B cell (primary cell): ENCODE results near the gene CYS1. TPM values are rescaled to one million over a fixed set of nuclear protein-coding genes. Genes with fewer than 3 reads are reported as not detected.

Experiments used
- ATAC-seq: fragments of 200-7000 bp; cut with Tn5 transposase; one replicate; pipeline ENCODE4 v1.10.0; 2021; ENCODE audit warnings: low read depth, mild to moderate bottlenecking, moderate number of reproducible peaks, moderate library complexity
- CTCF ChIA-PET: fragments of 350-600 bp; sonication (Branson Sonifier 250); formaldehyde crosslinking; loops from one replicate; lab custom pipeline; 2021; ENCODE audit warnings: antibody characterized with exemption, inconsistent platforms; lab: Charles Lee
- POLR2A ChIA-PET: fragments of 350-600 bp; sonication (Branson Sonifier 250); formaldehyde crosslinking; loops from one replicate; lab custom pipeline; 2021; ENCODE audit warnings: antibody characterized with exemption; lab: Charles Lee
- DNase-seq: peaks from one replicate; pipeline ENCODE4 v3.0.0; 2013
- H2AFZ ChIP-seq: 2 replicates; pipeline ENCODE4 v1.6.1; 2012; ENCODE audit warnings: mild to moderate bottlenecking, low read depth, low read length; ENCODE audit not compliant: insufficient read depth, poor library complexity, severe bottlenecking
- H3K27ac ChIP-seq, 2 donors: 1 replicate in 1 of 2; 2 replicates in 1 of 2; pipeline ENCODE4 v1.5.1; 2012 to 2013; ENCODE audit warnings: low read length in 2 of 2, mild to moderate bottlenecking in 2 of 2, moderate library complexity in 1 of 2
- H3K27me3 ChIP-seq, 4 experiments: fragments of 200-600 bp in 1 of 4; sonication (generic) in 1 of 4; replicated peaks in 1 of 4; 1 replicate in 2 of 4; 2 replicates in 2 of 4; pipeline versions ENCODE4 v1.6.1 to v1.7.0; 2013 to 2016; ENCODE audit warnings: low read length in 3 of 4, mild to moderate bottlenecking in 2 of 4, mixed read lengths in 1 of 4, moderate library complexity in 1 of 4; ENCODE audit not compliant: insufficient read depth in 4 of 4, control insufficient read depth in 3 of 4; ENCODE audit errors: control extremely low read depth in 1 of 4
- H3K36me3 ChIP-seq, 2 experiments: replicated peaks in 1 of 2; 1 replicate in 1 of 2; 2 replicates in 1 of 2; pipeline versions ENCODE4 v1.6.1 to v1.7.1; 2013; ENCODE audit warnings: low read length in 1 of 2; ENCODE audit not compliant: insufficient read depth in 2 of 2, control insufficient read depth in 1 of 2; ENCODE audit errors: control extremely low read depth in 1 of 2, extremely low read depth in 1 of 2
- H3K4me1 ChIP-seq, 2 donors: fragments of 200-600 bp in 1 of 2; sonication (generic) in 1 of 2; 1 replicate in 1 of 2; 2 replicates in 1 of 2; pipeline versions ENCODE4 v1.5.1 to v1.6.1; 2013 to 2017; ENCODE audit warnings: low read length in 2 of 2; ENCODE audit not compliant: control insufficient read depth in 2 of 2, insufficient read depth in 2 of 2
- H3K4me2 ChIP-seq: replicated peaks from 2 replicates; pipeline ENCODE3; 2012; ENCODE audit warnings: mild to moderate bottlenecking, low read depth, low read length; ENCODE audit not compliant: poor library complexity, severe bottlenecking
- H3K4me3 ChIP-seq, 5 experiments: fragments of 200-600 bp in 1 of 5; sonication (generic) in 1 of 5; 1 replicate in 3 of 5; 2 replicates in 2 of 5; pipeline versions ENCODE4 v1.5.1 to v1.7.0; 2011 to 2016; ENCODE audit warnings: low read length in 4 of 5, mild to moderate bottlenecking in 4 of 5, low read depth in 2 of 5, control low read depth in 1 of 5, moderate library complexity in 1 of 5; ENCODE audit not compliant: insufficient read depth in 1 of 5; ENCODE audit errors: control extremely low read depth in 1 of 5, extremely low read depth in 1 of 5
- H3K79me2 ChIP-seq: fragments of 200-600 bp; sonication (generic); one replicate; pipeline ENCODE4 v1.6.0; 2016; ENCODE audit warnings: low read length; ENCODE audit not compliant: control insufficient read depth, insufficient read depth
- H3K9ac ChIP-seq: fragments of 200-600 bp; sonication (generic); 2 replicates; pipeline ENCODE4 v1.6.1; 2017; ENCODE audit warnings: mild to moderate bottlenecking, low read length, moderate library complexity
- H3K9me3 ChIP-seq, 3 donors: one replicate each; pipeline versions ENCODE4 v1.6.1 to v1.7.1; 2013; ENCODE audit warnings: low read length in 2 of 3; ENCODE audit not compliant: control insufficient read depth in 2 of 3, insufficient read depth in 1 of 3; ENCODE audit errors: control extremely low read depth in 1 of 3
- H4K20me1 ChIP-seq: 2 replicates; pipeline ENCODE4 v1.6.0; 2012; ENCODE audit warnings: mild to moderate bottlenecking, low read length; ENCODE audit not compliant: insufficient read depth, control insufficient read depth, poor library complexity, severe bottlenecking
- H3K27ac Mint-ChIP-seq: one replicate; pipeline ENCODE4 v1.8.0; 2021; ENCODE audit warnings: mixed read lengths
- H3K27me3 Mint-ChIP-seq: one replicate; pipeline ENCODE4 v1.8.0; 2021; ENCODE audit warnings: mixed read lengths
- H3K4me1 Mint-ChIP-seq: one replicate; pipeline ENCODE4 v1.8.0; 2021; ENCODE audit warnings: mixed read lengths
- H3K4me3 Mint-ChIP-seq: one replicate; pipeline ENCODE4 v1.8.0; 2021; ENCODE audit warnings: mixed read lengths
- H3K9me3 Mint-ChIP-seq: one replicate; pipeline ENCODE4 v1.8.0; 2022; ENCODE audit warnings: mixed read lengths; ENCODE audit not compliant: insufficient read depth
- CTCF ChIP-seq: fragments of 200-600 bp; IDR thresholded peaks from one replicate; pipeline ENCODE4 v1.8.0; 2022; ENCODE audit warnings: antibody characterized with exemption, mild to moderate bottlenecking
- EZH2 ChIP-seq: IDR thresholded peaks from 2 replicates; pipeline ENCODE4 v1.6.1; 2012; ENCODE audit warnings: borderline replicate concordance, low read depth, mild to moderate bottlenecking, moderate library complexity, low read length; ENCODE audit not compliant: insufficient read depth, poor library complexity, severe bottlenecking
- WGBS: methylation state at CpG from one replicate; pipeline ENCODE4 v1.1.5; 2013; ENCODE audit warnings: missing lambda C conversion rate; ENCODE audit not compliant: insufficient coverage; 5-methylcytosine and 5-hydroxymethylcytosine counted together
- intact Hi-C: fragments of 100-400 bp; cut with micrococcal nuclease; formaldehyde crosslinking; loops from one replicate; pipeline ENCODE4 v1.10.0; 2022
- polyA plus RNA-seq: library from polyadenylated mRNA; depleted of rRNA; stranded (reverse); fragments of >200 nt; gene quantifications from 2 replicates; pipeline ENCODE4 v1.2.3, GENCODE V29; 2012
- total RNA-seq, 2 donors: library from RNA; stranded (reverse); fragments of 120-200 nt in 1 of 2; gene quantifications; 1 replicate in 1 of 2; 2 replicates in 1 of 2; pipeline versions ENCODE4 v1.2.3 to v1.2.4, GENCODE V29; 2013 to 2022

CYS1 gene
- total and polyA plus RNA-seq, 2 donors (not counting 1 experiment from before 2014, with no cell fraction given) = not detected

GRCh38 chr2:10047616-10048500 is 32.4 kb downstream of the CYS1 start:
- H3K9ac ChIP-seq = no peak overlapping the region

More at GRCh38 chr2:10047616-10048500, 32.4 kb downstream of the CYS1 start:
- ATAC-seq = no peak
- H3K27ac Mint-ChIP-seq = no peak overlapping the region
- 96% methylated on average over 13 of the region's 15 CpGs for WGBS
- H3K27me3 ChIP-seq = no peaks in the 10 kb centered on the region
- H3K9me3 Mint-ChIP-seq = no peaks in the 10 kb centered on the region
- peaks cover 31% of the 10 kb centered on the region for H4K20me1 ChIP-seq
- no peak overlapping the region for H3K4me3 ChIP-seq
- peaks cover 0 to 8% (median 0%) of the 10 kb centered on the region in 3 donors for H3K9me3 ChIP-seq
- no peak overlapping the region for H3K27ac ChIP-seq
- DNase-seq = no peak
- TF ChIP-seq EZH2 = no peak
- TF ChIP-seq CTCF = no peak
- no peak overlapping the region for H3K4me2 ChIP-seq
- CTCF ChIA-PET = interaction anchor here (0.8 to 12.6 kb wide), 25 partner anchors 10 to 904 kb away, joined by 3 to 319 read pairs (median 5); partner anchors contain the start of gene TAF1B
- H3K4me1 Mint-ChIP-seq = peaks cover 15% of the 10 kb centered on the region
- H3K4me1 ChIP-seq = peaks cover 3 to 9% of the 10 kb centered on the region in 2 donors
- intact Hi-C loops = loop anchor here (1.0 to 10.0 kb wide), 4 partner anchors 64 to 1213 kb away; partner anchors contain the start of genes KIDINS220 and SLC66A3
- H3K36me3 ChIP-seq = peaks cover 0 to 51% of the 10 kb centered on the region in 2 experiments
- H2AFZ ChIP-seq = no peak overlapping the region
- H3K79me2 ChIP-seq = peaks cover 11% of the 10 kb centered on the region
- POLR2A ChIA-PET = interaction anchor here (0.6 to 1.7 kb wide), 4 partner anchors 20 to 234 kb away, joined by 3 to 6 read pairs (median 4); no protein-coding TSS in a partner anchor
- H3K4me3 Mint-ChIP-seq = no peak overlapping the region
- no peaks in the 10 kb centered on the region for H3K27me3 Mint-ChIP-seq
